ENCODE results near the gene BSPRY. TPM values are rescaled to one million over a fixed set of nuclear protein-coding genes. Genes with fewer than 3 reads are reported as not detected.

Gene BSPRY
- total RNA-seq, 1 experiment from 2014 or later, result 0.13 TPM

GRCh38 chr9:113369855-113370140, 20.5 kb downstream of the BSPRY start:
- DNase-seq (ENCODE audit: low read depth, low spot score), result no peak
- intact Hi-C loops (cut with micrococcal nuclease; ENCODE audit: unreplicated experiment) (no loop called here), in situ Hi-C loops (cut with HindIII; ENCODE audit: low pct_unique_long_range_greater_than_20kb, low sequenced_read_pairs) (no loop called here)
- Histone ChIP-seq H3K36me3 (ENCODE audit: control insufficient read depth, insufficient read depth, low read length) (no peaks in the 10 kb centered on the region; the same call in 1 of the 2 replicates), H3K4me1 (ENCODE audit: control insufficient read depth, insufficient read depth, low read length) (no peaks in the 10 kb centered on the region), H3K4me3 (ENCODE audit: low read depth in 2 of 2, low read length in 2 of 2) (no peak overlapping the region), H3K9me3 (ENCODE audit: control insufficient read depth, insufficient read depth, low read depth, low read length) (no peaks in the 10 kb centered on the region), H3K27ac (ENCODE audit: low read length) (no peak overlapping the region), H3K27me3 (ENCODE audit: control insufficient read depth, insufficient read depth, low read length) (no peaks in the 10 kb centered on the region)
- ATAC-seq, result no peak
- CTCF ChIA-PET, result no interaction called here
- no TSS peak for BruUV-seq (replicated peaks)
- TF ChIP-seq TCF7L2 (IDR thresholded peaks at IDR 0.05; ENCODE audit: low read depth, low read length) (no peak), CTCF (IDR thresholded peaks at IDR 0.05) (no peak), SIN3A (IDR thresholded peaks at IDR 0.05; ENCODE audit: borderline replicate concordance, insufficient read depth, low read depth, low read length) (no peak), POLR2AphosphoS5 (IDR thresholded peaks at IDR 0.05; ENCODE audit: low read depth, low read length) (no peak)
- TF ChIP-seq, protein P1, sequence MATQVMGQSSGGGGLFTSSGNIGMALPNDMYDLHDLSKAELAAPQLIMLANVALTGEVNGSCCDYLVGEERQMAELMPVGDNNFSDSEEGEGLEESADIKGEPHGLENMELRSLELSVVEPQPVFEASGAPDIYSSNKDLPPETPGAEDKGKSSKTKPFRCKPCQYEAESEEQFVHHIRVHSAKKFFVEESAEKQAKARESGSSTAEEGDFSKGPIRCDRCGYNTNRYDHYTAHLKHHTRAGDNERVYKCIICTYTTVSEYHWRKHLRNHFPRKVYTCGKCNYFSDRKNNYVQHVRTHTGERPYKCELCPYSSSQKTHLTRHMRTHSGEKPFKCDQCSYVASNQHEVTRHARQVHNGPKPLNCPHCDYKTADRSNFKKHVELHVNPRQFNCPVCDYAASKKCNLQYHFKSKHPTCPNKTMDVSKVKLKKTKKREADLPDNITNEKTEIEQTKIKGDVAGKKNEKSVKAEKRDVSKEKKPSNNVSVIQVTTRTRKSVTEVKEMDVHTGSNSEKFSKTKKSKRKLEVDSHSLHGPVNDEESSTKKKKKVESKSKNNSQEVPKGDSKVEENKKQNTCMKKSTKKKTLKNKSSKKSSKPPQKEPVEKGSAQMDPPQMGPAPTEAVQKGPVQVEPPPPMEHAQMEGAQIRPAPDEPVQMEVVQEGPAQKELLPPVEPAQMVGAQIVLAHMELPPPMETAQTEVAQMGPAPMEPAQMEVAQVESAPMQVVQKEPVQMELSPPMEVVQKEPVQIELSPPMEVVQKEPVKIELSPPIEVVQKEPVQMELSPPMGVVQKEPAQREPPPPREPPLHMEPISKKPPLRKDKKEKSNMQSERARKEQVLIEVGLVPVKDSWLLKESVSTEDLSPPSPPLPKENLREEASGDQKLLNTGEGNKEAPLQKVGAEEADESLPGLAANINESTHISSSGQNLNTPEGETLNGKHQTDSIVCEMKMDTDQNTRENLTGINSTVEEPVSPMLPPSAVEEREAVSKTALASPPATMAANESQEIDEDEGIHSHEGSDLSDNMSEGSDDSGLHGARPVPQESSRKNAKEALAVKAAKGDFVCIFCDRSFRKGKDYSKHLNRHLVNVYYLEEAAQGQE (IDR thresholded peaks at IDR 0.05; ENCODE audit: insufficient read depth in 1 of 2, low read depth in 2 of 2, low read length in 1 of 2), result no peak
- POLR2A ChIA-PET, result no interaction called here

DNA sequence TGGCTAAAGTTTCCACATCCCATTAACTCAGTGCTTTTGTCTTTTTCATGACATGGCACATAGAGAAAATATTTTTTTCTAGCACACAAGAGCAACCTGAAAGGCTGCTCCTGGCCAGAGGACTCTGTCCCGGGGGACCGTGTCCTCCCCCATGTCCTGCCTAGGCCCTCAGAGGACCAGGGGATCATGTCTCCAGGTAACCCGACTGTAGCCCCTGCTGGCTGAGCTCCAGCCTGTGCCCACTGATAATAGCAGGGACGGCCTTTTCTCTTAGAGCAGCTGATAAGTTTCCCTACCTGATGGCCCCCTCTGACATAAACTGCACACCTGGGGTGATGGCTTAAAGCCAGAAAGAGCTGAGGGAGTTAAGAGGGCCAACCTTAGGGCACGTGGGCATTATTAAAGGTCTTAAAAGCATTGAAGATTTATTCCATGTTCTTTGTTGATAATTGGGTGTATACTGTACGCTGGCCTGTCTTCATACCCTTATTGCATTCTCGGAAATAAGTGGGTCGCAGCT, 21.5 kb downstream of the BSPRY start:
- no TSS peak for BruUV-seq (replicated peaks)
- no peak for ATAC-seq
- CTCF ChIA-PET, result interaction anchor here (0.6 kb wide), 1 partner anchor 297 kb away, joined by 4 read pairs; no protein-coding TSS in a partner anchor

More for the DNA sequence above, 21.5 kb downstream of the BSPRY start:
- in situ Hi-C loops (cut with HindIII; ENCODE audit: low pct_unique_long_range_greater_than_20kb, low sequenced_read_pairs) (no loop called here), intact Hi-C loops (cut with micrococcal nuclease; ENCODE audit: unreplicated experiment) (no loop called here)
- Histone ChIP-seq H3K27ac (ENCODE audit: low read length) (no peak overlapping the region), H3K36me3 (ENCODE audit: control insufficient read depth, insufficient read depth, low read length) (no peaks in the 10 kb centered on the region; the same call in 1 of the 2 replicates), H3K9me3 (ENCODE audit: control insufficient read depth, insufficient read depth, low read depth, low read length) (no peaks in the 10 kb centered on the region), H3K27me3 (ENCODE audit: control insufficient read depth, insufficient read depth, low read length) (no peaks in the 10 kb centered on the region), H3K4me3 (ENCODE audit: low read depth in 2 of 2, low read length in 2 of 2) (no peak overlapping the region), H3K4me1 (ENCODE audit: control insufficient read depth, insufficient read depth, low read length) (no peaks in the 10 kb centered on the region; the same call in 1 of the 2 replicates)
- POLR2A ChIA-PET, result no interaction called here
- DNase-seq (ENCODE audit: low read depth, low spot score), result no peak
- TF ChIP-seq SIN3A (IDR thresholded peaks at IDR 0.05; ENCODE audit: borderline replicate concordance, insufficient read depth, low read depth, low read length) (no peak), POLR2AphosphoS5 (IDR thresholded peaks at IDR 0.05; ENCODE audit: low read depth, low read length) (no peak), CTCF (IDR thresholded peaks at IDR 0.05) (no peak), TCF7L2 (IDR thresholded peaks at IDR 0.05; ENCODE audit: low read depth, low read length) (no peak)
- TF ChIP-seq, protein P1 (IDR thresholded peaks at IDR 0.05; ENCODE audit: insufficient read depth in 1 of 2, low read depth in 2 of 2, low read length in 1 of 2), result no peak
